Spinal cord (tissue), 10 donors: Measurements from ENCODE around the gene AGRN. TPM values are rescaled to one million over a fixed set of nuclear protein-coding genes. Genes with fewer than 3 reads are reported as not detected.
"Not testable (repeated sequence)": the region's sequence is repeated elsewhere in the genome, so short reads cannot be mapped to it uniquely, and the experiment has no call there.

Experiments used
- DNase-seq, 6 donors: peaks; one replicate each; pipeline versions ENCODE4 v3.0.0 to v3.0.0-alpha.2; 2013 to 2015; ENCODE audit warnings: low spot score in 6 of 6, low read depth in 4 of 6
- H3K27ac ChIP-seq: one replicate; pipeline ENCODE4 v1.5.1; 2013; ENCODE audit warnings: low read depth, low read length, control low read depth
- H3K27me3 ChIP-seq: one replicate; pipeline ENCODE4 v1.6.1; 2013; ENCODE audit warnings: low read length; ENCODE audit not compliant: control insufficient read depth, insufficient read depth
- H3K36me3 ChIP-seq: one replicate; pipeline ENCODE4 v1.6.1; 2013; ENCODE audit warnings: low read length; ENCODE audit not compliant: control insufficient read depth, insufficient read depth
- H3K4me1 ChIP-seq: one replicate; pipeline ENCODE4 v1.6.1; 2013; ENCODE audit warnings: low read length; ENCODE audit not compliant: control insufficient read depth, insufficient read depth
- H3K4me3 ChIP-seq: one replicate; pipeline ENCODE4 v1.5.1; 2013; ENCODE audit warnings: low read depth, low read length, control low read depth
- H3K9me3 ChIP-seq: one replicate; pipeline ENCODE4 v1.6.1; 2013; ENCODE audit warnings: low read length; ENCODE audit not compliant: control insufficient read depth, insufficient read depth
- WGBS: methylation state at CpG from one replicate; pipeline ENCODE4 v1.1.5; 2013; ENCODE audit warnings: missing lambda C conversion rate; ENCODE audit not compliant: insufficient coverage; 5-methylcytosine and 5-hydroxymethylcytosine counted together
- polyA plus RNA-seq, 2 donors: library from polyadenylated mRNA; unstranded; fragments of 120-200 nt; gene quantifications; one replicate each; pipeline ENCODE4 v1.2.1, GENCODE V29; 2013; ENCODE audit not compliant: insufficient read length in 2 of 2
- total RNA-seq, 2 donors: library from RNA; depleted of rRNA in 1 of 2; stranded (reverse); fragments of 120-200 nt in 1 of 2; fragments of >200 nt in 1 of 2; gene quantifications; one replicate each; pipeline versions ENCODE4 v1.2.3 to v1.2.4, GENCODE V29; 2013 to 2014
- donor health status: healthy.

Gene AGRN
- total and polyA plus RNA-seq, 4 donors: 62.8 to 280 (median 175) TPM

DNA sequence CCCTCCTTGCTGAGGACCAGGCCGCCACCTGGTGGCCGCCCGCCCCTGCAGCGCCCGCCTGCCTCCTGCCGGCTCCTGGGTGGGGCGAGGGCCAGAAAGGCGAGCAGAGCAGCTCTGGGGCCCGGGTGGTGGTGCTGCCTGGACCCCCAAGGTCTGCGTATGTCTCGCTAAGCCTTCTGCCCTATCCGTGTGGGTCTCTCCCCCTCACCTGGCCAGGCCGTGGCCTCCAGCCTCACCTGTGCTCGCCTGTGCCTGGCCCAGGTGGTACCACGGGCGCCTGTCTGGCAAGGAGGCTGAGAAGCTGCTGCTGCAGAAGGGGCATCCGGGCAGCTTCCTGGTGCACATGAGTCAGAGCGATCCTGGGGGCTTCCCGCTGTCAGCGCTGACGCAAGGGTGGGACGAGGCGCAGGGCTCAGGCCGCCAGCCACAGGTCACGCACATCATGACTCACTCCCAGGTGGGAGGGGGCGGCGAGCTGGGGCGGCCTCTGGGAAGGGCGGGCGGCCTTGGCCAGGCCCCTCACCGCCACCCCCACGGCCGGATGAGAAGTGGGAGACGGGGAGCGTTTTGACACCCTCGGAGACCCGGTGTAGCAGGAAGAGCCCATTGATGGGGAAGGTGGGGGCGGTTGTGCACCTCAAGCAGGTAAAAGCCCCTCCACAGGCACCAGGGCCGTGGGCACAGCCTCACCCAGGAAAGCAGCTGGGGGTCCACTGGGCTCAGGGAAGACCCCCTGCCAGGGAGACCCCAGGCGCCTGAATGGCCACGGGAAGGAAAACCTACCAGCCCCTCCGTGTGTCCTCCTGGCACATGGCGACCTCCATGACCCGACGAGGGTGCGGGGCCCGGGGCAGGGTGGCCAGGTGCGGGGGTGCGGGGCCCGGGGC is 44.3 kb downstream of the AGRN start:
- no peak overlapping the region for H3K4me3 ChIP-seq
- WGBS: 22% methylated on average over 32 of the region's 50 CpGs
- H3K27ac ChIP-seq: no peak overlapping the region
- H3K27me3 ChIP-seq: peaks cover 49% of the 10 kb centered on the region
- DNase-seq: peak in 2 of 6 donors; percentile 34 to 41
- no peaks in the 10 kb centered on the region for H3K9me3 ChIP-seq
- H3K4me1 ChIP-seq: peaks cover 41% of the 10 kb centered on the region
- H3K36me3 ChIP-seq: peaks cover 7% of the 10 kb centered on the region

GRCh38 chr1:1065265-1065939 is 45.5 kb downstream of the AGRN start:
- no peak overlapping the region for H3K27ac ChIP-seq
- WGBS: 66% methylated on average over 13 of the region's 20 CpGs
- peaks cover 7% of the 10 kb centered on the region for H3K36me3 ChIP-seq
- no peaks in the 10 kb centered on the region for H3K9me3 ChIP-seq
- DNase-seq: no peak
- H3K4me3 ChIP-seq: no peak overlapping the region
- peaks cover 43% of the 10 kb centered on the region for H3K27me3 ChIP-seq
- H3K4me1 ChIP-seq: peaks cover 44% of the 10 kb centered on the region

DNA sequence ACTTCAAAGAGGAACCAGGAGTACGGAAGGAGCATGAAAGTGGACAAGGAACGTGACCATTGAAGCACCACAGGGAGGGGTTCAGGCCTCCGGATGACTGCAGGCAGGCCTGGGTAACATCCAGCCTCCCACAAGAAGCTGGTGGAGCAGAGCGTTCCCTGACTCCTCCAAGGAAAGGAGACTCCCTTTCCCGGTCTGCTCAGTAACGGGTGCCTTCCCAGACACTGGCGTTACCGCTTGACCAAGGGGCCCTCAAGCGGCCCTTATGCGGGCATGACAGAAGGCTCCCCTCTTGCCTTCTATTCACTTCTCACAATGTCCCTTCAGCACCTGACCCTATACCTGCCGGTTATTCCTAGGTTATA is 46.0 kb downstream of the AGRN start:
- DNase-seq, H3K4me3 ChIP-seq, H3K36me3 ChIP-seq, H3K9me3 ChIP-seq, H3K27ac ChIP-seq: not testable (repeated sequence)
- Histone ChIP-seq H3K4me1 (peaks cover 41% of the 10 kb centered on the region), H3K27me3 (peaks cover 38% of the 10 kb centered on the region)
- 45% methylated on average over 6 of the region's 11 CpGs for WGBS

DNA sequence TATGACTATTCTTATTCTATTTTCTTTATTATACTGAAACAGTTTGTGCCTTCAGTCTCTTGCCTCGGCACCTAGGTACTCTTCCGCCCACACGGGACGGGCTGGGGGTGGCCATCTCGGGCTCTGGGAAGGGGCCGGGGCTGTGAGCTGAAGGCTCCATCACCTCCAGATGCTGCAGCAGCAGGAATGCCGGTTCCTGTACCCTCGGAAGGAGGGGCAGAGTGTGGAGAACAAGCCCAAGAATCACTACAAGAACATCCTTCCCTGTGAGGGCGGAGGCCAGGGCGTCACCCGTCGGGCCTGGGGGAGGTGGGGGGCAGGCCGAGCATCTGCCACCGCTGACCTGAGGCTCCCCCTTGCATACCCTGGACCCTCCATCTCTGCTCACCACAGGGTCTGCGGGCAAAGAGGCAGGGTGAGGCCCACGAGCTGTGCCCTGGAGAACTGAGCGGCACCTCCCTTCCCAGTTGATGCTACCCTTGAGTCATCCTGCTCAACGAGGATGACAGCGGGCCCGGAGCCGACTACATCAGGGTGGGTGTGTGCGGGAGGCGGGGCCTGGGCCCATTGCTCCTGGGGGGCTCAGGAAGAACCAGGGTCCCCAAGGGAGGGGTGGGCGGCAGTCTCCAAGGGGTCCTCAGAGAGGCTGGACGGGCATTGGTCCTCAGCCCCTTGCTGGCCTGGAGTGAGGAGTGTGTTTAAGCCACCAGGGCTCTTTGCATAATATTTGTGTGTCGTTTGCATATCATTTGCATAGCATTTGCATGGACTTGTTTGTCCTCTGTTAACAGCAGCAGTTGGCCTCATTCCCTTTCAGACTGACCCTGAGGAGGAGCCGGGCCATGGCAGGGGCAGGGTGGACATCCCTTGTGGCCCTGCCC is 46.7 kb downstream of the AGRN start:
- WGBS: 73% methylated on average over 20 of the region's 27 CpGs
- no peak overlapping the region for H3K4me3 ChIP-seq
- H3K36me3 ChIP-seq: peaks cover 7% of the 10 kb centered on the region
- no peaks in the 10 kb centered on the region for H3K9me3 ChIP-seq
- no peak overlapping the region for H3K27ac ChIP-seq
- peaks cover 31% of the 10 kb centered on the region for H3K27me3 ChIP-seq
- DNase-seq: no peak
- peaks cover 41% of the 10 kb centered on the region for H3K4me1 ChIP-seq

GRCh38 chr1:1067284-1067859 is 47.5 kb downstream of the AGRN start:
- H3K27me3 ChIP-seq: peaks cover 26% of the 10 kb centered on the region
- H3K27ac ChIP-seq: no peak overlapping the region
- no peak overlapping the region for H3K4me3 ChIP-seq
- H3K9me3 ChIP-seq: no peaks in the 10 kb centered on the region
- H3K4me1 ChIP-seq: peaks cover 38% of the 10 kb centered on the region
- DNase-seq: no peak
- 75% methylated on average over 51 of the region's 54 CpGs for WGBS
- peaks cover 7% of the 10 kb centered on the region for H3K36me3 ChIP-seq

- no peak for DNase-seq
- H3K27ac ChIP-seq: no peak overlapping the region
- H3K9me3 ChIP-seq: no peaks in the 10 kb centered on the region
- no peak overlapping the region for H3K4me3 ChIP-seq
- 49% methylated on average over 26 of the region's 32 CpGs for WGBS
- H3K27me3 ChIP-seq: peaks cover 20% of the 10 kb centered on the region
- H3K4me1 ChIP-seq: peaks cover 34% of the 10 kb centered on the region
- H3K36me3 ChIP-seq: peaks cover 7% of the 10 kb centered on the region
Observed at GRCh38 chr1:1067860-1068516, 48.1 kb downstream of the AGRN start.

DNA sequence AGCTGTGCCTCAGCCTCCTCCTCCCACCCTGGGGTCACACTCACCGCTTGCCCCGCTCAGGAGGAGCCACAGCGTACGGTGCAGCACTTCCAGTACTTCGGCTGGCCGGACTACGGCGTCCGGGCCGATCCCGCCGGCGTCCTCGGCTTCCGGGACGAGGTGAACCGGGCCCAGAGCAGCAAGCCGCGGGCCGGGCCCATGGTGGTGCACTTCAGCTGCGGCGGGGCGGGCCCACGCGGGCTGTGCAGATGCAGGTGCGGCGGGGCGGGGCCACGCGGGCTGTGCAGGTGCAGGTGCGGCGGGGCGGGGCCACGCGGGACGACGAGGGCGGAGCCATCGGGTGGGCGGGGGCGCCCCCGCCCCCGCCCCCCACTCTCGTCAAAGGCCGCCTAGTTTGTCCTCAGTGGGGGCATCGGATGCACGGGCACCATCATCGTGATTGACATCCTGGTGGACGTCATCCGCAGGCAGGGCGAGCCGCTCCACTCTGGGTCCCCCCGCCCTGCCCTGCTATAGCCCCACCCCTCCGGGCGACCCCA is 48.7 kb downstream of the AGRN start:
- H3K27me3 ChIP-seq: peaks cover 16% of the 10 kb centered on the region

GRCh38 chr1:1069056-1069710 is 49.3 kb downstream of the AGRN start:
- Histone ChIP-seq H3K36me3 (peaks cover 7% of the 10 kb centered on the region), H3K9me3 (no peaks in the 10 kb centered on the region), H3K4me1 (peaks cover 27% of the 10 kb centered on the region), H3K27ac (no peak overlapping the region), H3K4me3 (peak overlapping the region; percentile 46), H3K27me3 (peaks cover 13% of the 10 kb centered on the region)
- under 1% methylated on average over 69 of the region's 75 CpGs for WGBS
- DNase-seq: peak; percentile 28 to 94 (median 44)

More for the DNA sequence above, 48.7 kb downstream of the AGRN start:
- Histone ChIP-seq H3K4me1 (peaks cover 30% of the 10 kb centered on the region), H3K27ac (no peak overlapping the region), H3K36me3 (peaks cover 7% of the 10 kb centered on the region), H3K4me3 (no peak overlapping the region), H3K9me3 (no peaks in the 10 kb centered on the region)
- 1% methylated on average over 51 of the region's 55 CpGs for WGBS
- DNase-seq: peak in 1 of 6 donors; percentile 37
